NB4 (cell line): Measurements from ENCODE around the gene ARL11.
"Not testable (repeated sequence)": the region's sequence is repeated elsewhere in the genome, so short reads cannot be mapped to it uniquely, and the experiment has no call there.

Experiments used
- DNase-seq: peaks from one replicate; pipeline ENCODE4 v3.0.0; 2010; ENCODE audit warnings: low read depth
- H3K4me3 ChIP-seq: one replicate; pipeline ENCODE4 v1.5.1; 2011; ENCODE audit warnings: mild to moderate bottlenecking, low read depth, low read length, moderate library complexity
- CTCF ChIP-seq: IDR thresholded peaks from one replicate; pipeline ENCODE4 v1.5.1; 2012; ENCODE audit warnings: low read depth, low read length
- MAX ChIP-seq: IDR thresholded peaks from 2 replicates; pipeline ENCODE4 v1.6.1; 2011; ENCODE audit warnings: low read depth, low read length
- MYC ChIP-seq: IDR thresholded peaks from 2 replicates; pipeline ENCODE4 v1.6.1; 2011; ENCODE audit warnings: low read depth, low read length
- POLR2A ChIP-seq: IDR thresholded peaks from 2 replicates; pipeline ENCODE4 v1.6.1; 2011; ENCODE audit warnings: mild to moderate bottlenecking; ENCODE audit not compliant: insufficient read length; ENCODE audit errors: extremely low read depth

The ARL11 gene

GRCh38 chr13:49586717-49587116 lies 41.6 kb upstream of the ARL11 start:
- DNase-seq, result no peak
- TF ChIP-seq CTCF (no peak), POLR2A (no peak), MAX (no peak)
- H3K4me3 ChIP-seq, result no peak overlapping the region

GRCh38 chr13:49587311-49587847 lies 40.9 kb upstream of the ARL11 start:
- no peak for DNase-seq
- no peak overlapping the region for H3K4me3 ChIP-seq
- TF ChIP-seq MAX, result no peak
- TF ChIP-seq POLR2A, result no peak
- TF ChIP-seq CTCF, result no peak

GRCh38 chr13:49590714-49591113 lies 37.6 kb upstream of the ARL11 start:
- DNase-seq, H3K4me3 ChIP-seq: not testable (repeated sequence)

GRCh38 chr13:49593876-49594275 lies 34.4 kb upstream of the ARL11 start:
- not testable (repeated sequence) for H3K4me3 ChIP-seq, DNase-seq

- TF ChIP-seq CTCF, result no peak
- no peak for TF ChIP-seq POLR2A
- no peak for TF ChIP-seq MYC
- no peak for TF ChIP-seq MAX
- H3K4me3 ChIP-seq, result no peak overlapping the region
- no peak for DNase-seq
Measured at GRCh38 chr13:49594576-49594975, 33.7 kb upstream of the ARL11 start.

- DNase-seq, result no peak
- no peak for TF ChIP-seq CTCF
- TF ChIP-seq MAX, result no peak
- no peak for TF ChIP-seq MYC
- TF ChIP-seq POLR2A, result no peak
- H3K4me3 ChIP-seq, result no peak overlapping the region
Measured at GRCh38 chr13:49596221-49596620, 32.1 kb upstream of the ARL11 start.

- H3K4me3 ChIP-seq, result no peak overlapping the region
Measured at GRCh38 chr13:49597043-49597641, 31.2 kb upstream of the ARL11 start.

More at GRCh38 chr13:49597043-49597641, 31.2 kb upstream of the ARL11 start:
- no peak for DNase-seq
- TF ChIP-seq POLR2A (no peak), MAX (no peak), MYC (no peak), CTCF (no peak)
